Fibroblast of lung (primary cell): ENCODE data around the gene TRAPPC8. TPM values are rescaled to one million over a fixed set of nuclear protein-coding genes. Genes with fewer than 3 reads are reported as not detected.

Experiments used
- DNase-seq, 2 donors: peaks; one replicate each; pipeline versions ENCODE4 v3.0.0 to v3.0.0-alpha.2; 2010; ENCODE audit warnings: low read depth in 2 of 2
- H2AFZ ChIP-seq: 2 replicates; pipeline ENCODE4 v1.5.1; 2012; ENCODE audit warnings: low read length, control low read depth, inconsistent platforms
- H3K27ac ChIP-seq: 2 replicates; pipeline ENCODE4 v1.5.1; 2011; ENCODE audit warnings: low read length, control low read depth; ENCODE audit not compliant: insufficient read depth
- H3K27me3 ChIP-seq: 2 replicates; pipeline ENCODE4 v1.5.1; 2011; ENCODE audit warnings: mild to moderate bottlenecking, low read length; ENCODE audit not compliant: control insufficient read depth, insufficient read depth
- H3K36me3 ChIP-seq: 2 replicates; pipeline ENCODE4 v1.5.1; 2011; ENCODE audit warnings: low read length; ENCODE audit not compliant: control insufficient read depth, insufficient read depth
- H3K4me1 ChIP-seq: 2 replicates; pipeline ENCODE4 v1.5.1; 2011; ENCODE audit warnings: low read length; ENCODE audit not compliant: control insufficient read depth, insufficient read depth; ENCODE audit errors: extremely low read depth
- H3K4me2 ChIP-seq: 2 replicates; pipeline ENCODE4 v1.5.1; 2011; ENCODE audit warnings: low read length, control low read depth; ENCODE audit not compliant: insufficient read depth; ENCODE audit errors: extremely low read depth
- H3K4me3 ChIP-seq, 4 experiments: fragments of 200-600 bp in 1 of 4; sonication (generic) in 1 of 4; replicated peaks in 1 of 4; 2 replicates each; pipeline ENCODE4 v1.5.1; 2011 to 2016; ENCODE audit warnings: low read length in 4 of 4, low read depth in 3 of 4, mild to moderate bottlenecking in 3 of 4, control low read depth in 2 of 4, inconsistent platforms in 1 of 4, mixed read lengths in 1 of 4; ENCODE audit not compliant: insufficient read depth in 1 of 4; ENCODE audit errors: control extremely low read depth in 1 of 4
- H3K79me2 ChIP-seq: 2 replicates; pipeline ENCODE4 v1.5.1; 2012; ENCODE audit warnings: mild to moderate bottlenecking, low read length, inconsistent platforms; ENCODE audit not compliant: control insufficient read depth, insufficient read depth
- H3K9ac ChIP-seq: 2 replicates; pipeline ENCODE4 v1.5.1; 2011; ENCODE audit warnings: mild to moderate bottlenecking, low read length, control low read depth; ENCODE audit not compliant: insufficient read depth
- H3K9me3 ChIP-seq: 2 replicates; pipeline ENCODE4 v1.5.1; 2012; ENCODE audit warnings: low read depth, low read length; ENCODE audit not compliant: control insufficient read depth, insufficient read depth
- H4K20me1 ChIP-seq: 2 replicates; pipeline ENCODE4 v1.5.1; 2011; ENCODE audit warnings: low read length; ENCODE audit not compliant: control insufficient read depth, insufficient read depth; ENCODE audit errors: extremely low read depth
- CTCF ChIP-seq, 2 donors: IDR thresholded peaks in 1 of 2; conservative IDR thresholded peaks in 1 of 2; 1 replicate in 1 of 2; 2 replicates in 1 of 2; pipeline ENCODE4 v1.5.1; 2011 to 2012; ENCODE audit warnings: low read length in 2 of 2, control low read depth in 1 of 2, inconsistent platforms in 1 of 2, low read depth in 1 of 2, mild to moderate bottlenecking in 1 of 2
- EZH2 ChIP-seq: IDR thresholded peaks from 2 replicates; pipeline ENCODE4 v1.5.1; 2012; ENCODE audit warnings: low read length, control low read depth, mild to moderate bottlenecking; ENCODE audit errors: missing control alignments
- polyA plus RNA-seq, 2 donors: library from polyadenylated mRNA; depleted of rRNA in 1 of 2; stranded (reverse) in 1 of 2; unstranded in 1 of 2; fragments of >200 nt; gene quantifications; 2 replicates each; pipeline ENCODE4 v1.2.1, GENCODE V29; 2011 to 2012; ENCODE audit warnings: missing spikeins in 1 of 2
- total RNA-seq: library from RNA; depleted of rRNA; stranded (reverse); fragments of >200 nt; gene quantifications from 2 replicates; pipeline ENCODE4 v1.2.1, GENCODE V29; 2014

TRAPPC8 gene
- total and polyA plus RNA-seq, 2 donors (not counting 1 experiment from before 2014, with no cell fraction given): 53.4 to 64.2 TPM

GRCh38 chr18:31840499-31840898 lies 102.4 kb downstream of the TRAPPC8 start:
- H3K4me3 ChIP-seq: no peak overlapping the region
- no peaks in the 10 kb centered on the region for H3K79me2 ChIP-seq
- DNase-seq: no peak
- no peak overlapping the region for H3K9ac ChIP-seq
- TF ChIP-seq EZH2 (no peak), CTCF (conservative IDR thresholded peaks at IDR 0.05 in 1 of 2, IDR thresholded peaks at IDR 0.05 in 1 of 2; ENCODE audit: low read depth in 1 of 2, low read length in 2 of 2) (no peak)
- no peaks in the 10 kb centered on the region for H4K20me1 ChIP-seq
- no peaks in the 10 kb centered on the region for H3K9me3 ChIP-seq
- no peaks in the 10 kb centered on the region for H3K4me1 ChIP-seq
- no peak overlapping the region for H3K27ac ChIP-seq
- no peak overlapping the region for H3K4me2 ChIP-seq
- H2AFZ ChIP-seq: no peak overlapping the region
- peaks cover 3% of the 10 kb centered on the region for H3K36me3 ChIP-seq
- no peaks in the 10 kb centered on the region for H3K27me3 ChIP-seq

- Histone ChIP-seq H3K4me3 (no peak overlapping the region), H3K9me3 (no peaks in the 10 kb centered on the region), H3K9ac (no peak overlapping the region), H3K79me2 (no peaks in the 10 kb centered on the region), H3K4me2 (no peak overlapping the region), H3K27ac (no peak overlapping the region), H4K20me1 (no peaks in the 10 kb centered on the region), H3K4me1 (no peaks in the 10 kb centered on the region), H3K36me3 (peaks cover 6% of the 10 kb centered on the region), H2AFZ (no peak overlapping the region), H3K27me3 (no peaks in the 10 kb centered on the region)
- no peak for TF ChIP-seq CTCF (conservative IDR thresholded peaks at IDR 0.05 in 1 of 2, IDR thresholded peaks at IDR 0.05 in 1 of 2; ENCODE audit: low read depth in 1 of 2, low read length in 2 of 2)
- TF ChIP-seq EZH2: no peak
- DNase-seq: no peak
Observed at GRCh38 chr18:31837879-31838278, 105.0 kb downstream of the TRAPPC8 start.

GRCh38 chr18:31835528-31836133 lies 107.3 kb downstream of the TRAPPC8 start:
- Histone ChIP-seq H3K79me2 (no peaks in the 10 kb centered on the region), H3K9ac (no peak overlapping the region), H3K4me3 (no peak overlapping the region), H3K4me2 (no peak overlapping the region), H3K27ac (no peak overlapping the region), H3K36me3 (peaks cover 6% of the 10 kb centered on the region), H3K9me3 (no peaks in the 10 kb centered on the region), H3K4me1 (no peaks in the 10 kb centered on the region), H4K20me1 (no peaks in the 10 kb centered on the region), H3K27me3 (no peaks in the 10 kb centered on the region), H2AFZ (no peak overlapping the region)
- peak in 1 of 2 donors; percentile 53 for DNase-seq
- no peak for TF ChIP-seq CTCF (conservative IDR thresholded peaks at IDR 0.05 in 1 of 2, IDR thresholded peaks at IDR 0.05 in 1 of 2; ENCODE audit: low read depth in 1 of 2, low read length in 2 of 2)
- no peak for TF ChIP-seq EZH2
